GM23338 (cell line): ENCODE data around the gene IL1RN. TPM values are rescaled to one million over a fixed set of nuclear protein-coding genes. Genes with fewer than 3 reads are reported as not detected.

ENCODE experiments used
- CREB1 ChIP-seq: fragments of 250-450 bp; sonication (Bioruptor Pico); IDR thresholded peaks from 2 replicates; pipeline ENCODE4 v1.5.0; 2020; ENCODE audit warnings: low read depth, mild to moderate bottlenecking, moderate library complexity
- STAT1 ChIP-seq: IDR thresholded peaks from one replicate; pipeline ENCODE4 v1.6.1; 2016; ENCODE audit warnings: antibody characterized with exemption; ENCODE audit not compliant: unreplicated experiment
- ZNF114 ChIP-seq: fragments of 250-450 bp; sonication (Bioruptor Pico); IDR thresholded peaks from 2 replicates; pipeline ENCODE4 v1.5.0; 2020; ENCODE audit warnings: mild to moderate bottlenecking, moderate library complexity
- polyA plus RNA-seq: library from polyadenylated mRNA; unstranded; fragments of >200 nt; fragmentation: Nextera tagmentation; extraction: Ambion mirVana; gene quantifications from 2 replicates; pipeline ENCODE4 v1.2.1, GENCODE V29; 2016
- small RNA-seq: library from RNA; depleted of rRNA; stranded (forward); fragments of <200 nt; gene quantifications from one replicate; pipeline ENCODE3, GENCODE V24; 2014; ENCODE audit warnings: low replicate concordance
- total RNA-seq: library from RNA; depleted of rRNA; stranded (reverse); fragments of >200 nt; shearing (Covaris generic); gene quantifications from 2 replicates; pipeline ENCODE4 v1.2.3, GENCODE V29; 2014; rRNA removed
- TF ChIP-seq, protein P1 (sequence below), 2 experiments: fragments of 200-600 bp in 1 of 2; sonication (generic) in 1 of 2; conservative IDR thresholded peaks; 2 replicates each; pipeline versions ENCODE4 v1.5.1 to v1.6.1; 2016 to 2017; ENCODE audit warnings: antibody characterized with exemption in 2 of 2, low read depth in 2 of 2, mild to moderate bottlenecking in 2 of 2, moderate library complexity in 1 of 2
- TF ChIP-seq, protein P2 (sequence below): IDR thresholded peaks from 2 replicates; pipeline ENCODE4 v1.6.1; 2016; ENCODE audit warnings: antibody characterized with exemption

IL1RN gene
- total and polyA plus RNA-seq, 2 experiments from 2014 or later, result not detected

DNA sequence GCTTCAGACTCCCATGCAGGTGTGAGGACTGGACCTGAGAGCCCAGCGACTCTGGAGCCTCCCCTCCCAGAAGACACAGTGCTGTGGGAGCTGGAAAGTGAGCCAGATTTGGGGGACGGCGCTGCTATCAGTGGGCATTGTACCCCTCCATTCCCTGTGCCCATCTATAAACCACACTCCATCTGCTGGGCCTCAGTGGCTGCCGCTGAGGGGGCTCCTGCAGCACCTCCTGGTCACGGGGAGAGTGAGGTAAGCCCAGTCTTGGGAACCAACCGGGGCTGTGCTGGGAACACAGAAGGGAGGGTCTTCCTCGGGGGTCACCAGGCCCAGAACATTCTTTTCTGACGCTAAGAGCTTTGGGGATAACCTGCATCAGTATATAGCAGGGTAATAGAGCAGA is 55.9 kb downstream of the IL1RN start (continued):
- TF ChIP-seq, protein P1, sequence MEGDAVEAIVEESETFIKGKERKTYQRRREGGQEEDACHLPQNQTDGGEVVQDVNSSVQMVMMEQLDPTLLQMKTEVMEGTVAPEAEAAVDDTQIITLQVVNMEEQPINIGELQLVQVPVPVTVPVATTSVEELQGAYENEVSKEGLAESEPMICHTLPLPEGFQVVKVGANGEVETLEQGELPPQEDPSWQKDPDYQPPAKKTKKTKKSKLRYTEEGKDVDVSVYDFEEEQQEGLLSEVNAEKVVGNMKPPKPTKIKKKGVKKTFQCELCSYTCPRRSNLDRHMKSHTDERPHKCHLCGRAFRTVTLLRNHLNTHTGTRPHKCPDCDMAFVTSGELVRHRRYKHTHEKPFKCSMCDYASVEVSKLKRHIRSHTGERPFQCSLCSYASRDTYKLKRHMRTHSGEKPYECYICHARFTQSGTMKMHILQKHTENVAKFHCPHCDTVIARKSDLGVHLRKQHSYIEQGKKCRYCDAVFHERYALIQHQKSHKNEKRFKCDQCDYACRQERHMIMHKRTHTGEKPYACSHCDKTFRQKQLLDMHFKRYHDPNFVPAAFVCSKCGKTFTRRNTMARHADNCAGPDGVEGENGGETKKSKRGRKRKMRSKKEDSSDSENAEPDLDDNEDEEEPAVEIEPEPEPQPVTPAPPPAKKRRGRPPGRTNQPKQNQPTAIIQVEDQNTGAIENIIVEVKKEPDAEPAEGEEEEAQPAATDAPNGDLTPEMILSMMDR (conservative IDR thresholded peaks at IDR 0.05; ENCODE audit: low read depth in 2 of 2), result no peak
- TF ChIP-seq CREB1 (CRISPR knock-in tag) (no peak), STAT1 (no peak), ZNF114 (CRISPR knock-in tag) (no peak)
- TF ChIP-seq, protein P2, sequence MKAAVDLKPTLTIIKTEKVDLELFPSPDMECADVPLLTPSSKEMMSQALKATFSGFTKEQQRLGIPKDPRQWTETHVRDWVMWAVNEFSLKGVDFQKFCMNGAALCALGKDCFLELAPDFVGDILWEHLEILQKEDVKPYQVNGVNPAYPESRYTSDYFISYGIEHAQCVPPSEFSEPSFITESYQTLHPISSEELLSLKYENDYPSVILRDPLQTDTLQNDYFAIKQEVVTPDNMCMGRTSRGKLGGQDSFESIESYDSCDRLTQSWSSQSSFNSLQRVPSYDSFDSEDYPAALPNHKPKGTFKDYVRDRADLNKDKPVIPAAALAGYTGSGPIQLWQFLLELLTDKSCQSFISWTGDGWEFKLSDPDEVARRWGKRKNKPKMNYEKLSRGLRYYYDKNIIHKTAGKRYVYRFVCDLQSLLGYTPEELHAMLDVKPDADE, result no peak

Small RNA genes within 50 kb of the gene (small RNA-seq; reads per million reads assigned to genes)
- 0.12 reads per million for gene RNU6-1180P

Other genes starting within 250 kb of the IL1RN start
- gene IL37, start 216.4 kb upstream of the IL1RN start, total RNA-seq, result not detected in 2 replicates
- gene IL37, start 216.4 kb upstream of the IL1RN start, polyA plus RNA-seq, result not detected in 2 replicates
- gene IL36G, start 149.6 kb upstream of the IL1RN start, total RNA-seq, result 0.70 TPM in 1 of 2 replicates, not detected in the other
- not detected in 2 replicates for gene IL36G, start 149.6 kb upstream of the IL1RN start, polyA plus RNA-seq
- not detected in 2 replicates for gene IL36A, start 122.1 kb upstream of the IL1RN start, total RNA-seq
- not detected in 2 replicates for gene IL36A, start 122.1 kb upstream of the IL1RN start, polyA plus RNA-seq
- not detected in 2 replicates for gene IL36B, start 74.7 kb upstream of the IL1RN start, total RNA-seq
- gene IL36B, start 74.7 kb upstream of the IL1RN start, polyA plus RNA-seq, result not detected in 2 replicates
- gene IL36RN, start 68.4 kb upstream of the IL1RN start, total RNA-seq, result not detected in 2 replicates
- gene IL36RN, start 68.4 kb upstream of the IL1RN start, polyA plus RNA-seq, result not detected in 2 replicates
- not detected in 2 replicates for gene IL1F10, start 59.6 kb upstream of the IL1RN start, total RNA-seq
- gene IL1F10, start 59.6 kb upstream of the IL1RN start, polyA plus RNA-seq, result not detected in 2 replicates
- gene PSD4, start 46.4 kb downstream of the IL1RN start, total RNA-seq, result 0.66 and 1.1 TPM in 2 replicates
- 0.06 and 0.19 TPM in 2 replicates for gene PSD4, start 46.4 kb downstream of the IL1RN start, polyA plus RNA-seq
- gene PAX8, start 151.3 kb downstream of the IL1RN start, total RNA-seq, result 0.16 and 0.21 TPM in 2 replicates
- 0.32 and 0.43 TPM in 2 replicates for gene PAX8, start 151.3 kb downstream of the IL1RN start, polyA plus RNA-seq